Cardiac muscle cell (in vitro differentiated cells and primary cell): ENCODE data around the gene TMEM147. TPM values are rescaled to one million over a fixed set of nuclear protein-coding genes. Genes with fewer than 3 reads are reported as not detected.
A peak's percentile ranks its signal among the peaks of the same experiment; 100 is the strongest.
"Not testable (repeated sequence)": the region's sequence is repeated elsewhere in the genome, so short reads cannot be mapped to it uniquely, and the experiment has no call there.

ENCODE experiments used
- DNase-seq, 2 donors: peaks; one replicate each; pipeline versions ENCODE4 v3.0.0 to v3.0.0-alpha.2; 2010 to 2017; ENCODE audit warnings: low read depth in 1 of 2, low spot score in 1 of 2
- H3K27ac ChIP-seq: fragments of 200-600 bp; sonication (generic); 2 replicates; pipeline ENCODE4 v1.5.1; 2016
- H3K27me3 ChIP-seq: fragments of 200-600 bp; sonication (generic); 2 replicates; pipeline ENCODE4 v1.6.0; 2016; ENCODE audit warnings: control low read depth
- H3K36me3 ChIP-seq: fragments of 200-600 bp; sonication (generic); 2 replicates; pipeline ENCODE4 v1.5.1; 2016; ENCODE audit warnings: control low read depth
- H3K4me1 ChIP-seq: fragments of 200-600 bp; sonication (generic); 2 replicates; pipeline ENCODE4 v1.8.1; 2017; ENCODE audit warnings: low read depth, mild to moderate bottlenecking, mixed run types
- H3K4me3 ChIP-seq: fragments of 200-600 bp; sonication (generic); 2 replicates; pipeline ENCODE4 v1.5.1; 2016; ENCODE audit warnings: mild to moderate bottlenecking
- H3K9me3 ChIP-seq: fragments of 200-600 bp; sonication (generic); 2 replicates; pipeline ENCODE4 v1.5.1; 2017; ENCODE audit warnings: low read depth, mild to moderate bottlenecking, control low read depth
- polyA plus RNA-seq: library from polyadenylated mRNA; unstranded; fragments of >200 nt; fragmentation: Nextera tagmentation; extraction: Ambion mirVana; gene quantifications from 2 replicates; pipeline ENCODE4 v1.2.1, GENCODE V29; 2016
- total RNA-seq: library from RNA; depleted of rRNA; stranded (reverse); fragments of >200 nt; gene quantifications from 2 replicates; pipeline ENCODE4 v1.2.3, GENCODE V29; 2016
- TF ChIP-seq, protein P1 (sequence below): IDR thresholded peaks from 2 replicates; pipeline ENCODE4 v1.5.1; 2012; ENCODE audit warnings: low read depth, mild to moderate bottlenecking, low read length

The TMEM147 gene
- total and polyA plus RNA-seq, 2 experiments from 2014 or later = 95.9 to 260 TPM

DNA sequence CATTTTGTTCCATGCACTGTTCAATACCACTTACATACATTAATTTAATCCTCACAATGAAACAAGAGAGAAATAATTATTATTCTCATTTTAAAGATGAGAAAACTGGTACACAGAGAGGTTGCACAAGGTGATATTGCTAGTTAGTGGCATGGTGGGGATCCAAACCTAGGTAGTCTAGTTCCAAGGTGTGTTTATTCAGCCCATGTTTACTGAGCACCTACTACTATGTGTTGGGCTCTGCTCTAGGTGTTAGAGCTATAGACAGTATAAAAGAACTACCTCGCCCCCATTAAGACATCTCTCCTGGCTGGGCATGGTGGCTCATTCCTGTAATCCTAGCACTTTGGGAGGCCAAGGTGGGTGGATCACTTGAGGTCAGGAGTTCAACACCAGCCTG lies 37.3 kb downstream of the TMEM147 start:
- H3K9me3 ChIP-seq = no peaks in the 10 kb centered on the region
- H3K4me1 ChIP-seq = no peaks in the 10 kb centered on the region
- H3K27ac ChIP-seq = no peak overlapping the region
- no peak for DNase-seq
- no peak overlapping the region for H3K4me3 ChIP-seq
- H3K36me3 ChIP-seq = no peaks in the 10 kb centered on the region
- peaks cover 6% of the 10 kb centered on the region for H3K27me3 ChIP-seq
- TF ChIP-seq, protein P1, sequence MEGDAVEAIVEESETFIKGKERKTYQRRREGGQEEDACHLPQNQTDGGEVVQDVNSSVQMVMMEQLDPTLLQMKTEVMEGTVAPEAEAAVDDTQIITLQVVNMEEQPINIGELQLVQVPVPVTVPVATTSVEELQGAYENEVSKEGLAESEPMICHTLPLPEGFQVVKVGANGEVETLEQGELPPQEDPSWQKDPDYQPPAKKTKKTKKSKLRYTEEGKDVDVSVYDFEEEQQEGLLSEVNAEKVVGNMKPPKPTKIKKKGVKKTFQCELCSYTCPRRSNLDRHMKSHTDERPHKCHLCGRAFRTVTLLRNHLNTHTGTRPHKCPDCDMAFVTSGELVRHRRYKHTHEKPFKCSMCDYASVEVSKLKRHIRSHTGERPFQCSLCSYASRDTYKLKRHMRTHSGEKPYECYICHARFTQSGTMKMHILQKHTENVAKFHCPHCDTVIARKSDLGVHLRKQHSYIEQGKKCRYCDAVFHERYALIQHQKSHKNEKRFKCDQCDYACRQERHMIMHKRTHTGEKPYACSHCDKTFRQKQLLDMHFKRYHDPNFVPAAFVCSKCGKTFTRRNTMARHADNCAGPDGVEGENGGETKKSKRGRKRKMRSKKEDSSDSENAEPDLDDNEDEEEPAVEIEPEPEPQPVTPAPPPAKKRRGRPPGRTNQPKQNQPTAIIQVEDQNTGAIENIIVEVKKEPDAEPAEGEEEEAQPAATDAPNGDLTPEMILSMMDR = no peak

DNA sequence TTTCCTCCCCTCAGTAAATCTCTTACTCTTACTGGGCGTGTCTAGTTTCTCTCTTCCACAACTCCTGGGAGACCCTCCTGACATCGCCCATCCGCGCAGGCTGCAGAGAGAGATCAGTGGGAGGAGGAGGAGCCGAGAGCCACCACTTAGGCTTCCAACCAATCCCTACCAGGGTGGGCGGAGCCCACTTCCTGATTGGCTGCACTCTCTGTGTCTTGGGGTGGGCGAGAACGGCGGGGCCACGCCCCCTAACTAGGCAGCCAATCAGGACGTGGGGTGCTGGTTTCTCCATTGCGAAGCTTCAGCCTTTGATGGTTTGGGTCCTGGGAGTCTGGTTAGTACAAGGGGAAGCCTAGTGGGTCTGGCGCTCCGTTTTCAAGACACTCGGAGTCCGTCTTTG lies 40.4 kb downstream of the TMEM147 start, which contains the start of gene PMIS2:
PMIS2 (plus strand) TSS at position 326 of the 400 bp plus-strand sequence. CDS start 87 bp downstream, outside the sequence.
- Histone ChIP-seq H3K27ac (no peak within 1 kb of the TSS), H3K27me3 (peaks cover 6% of the 10 kb centered on the region), H3K36me3 (no peaks in the 10 kb centered on the region), H3K9me3 (no peaks in the 10 kb centered on the region), H3K4me1 (no peaks in the 10 kb centered on the region), H3K4me3 (no peak within 1 kb of the TSS)
- TF ChIP-seq, protein P1 = no peak
- DNase-seq = no peak

DNA sequence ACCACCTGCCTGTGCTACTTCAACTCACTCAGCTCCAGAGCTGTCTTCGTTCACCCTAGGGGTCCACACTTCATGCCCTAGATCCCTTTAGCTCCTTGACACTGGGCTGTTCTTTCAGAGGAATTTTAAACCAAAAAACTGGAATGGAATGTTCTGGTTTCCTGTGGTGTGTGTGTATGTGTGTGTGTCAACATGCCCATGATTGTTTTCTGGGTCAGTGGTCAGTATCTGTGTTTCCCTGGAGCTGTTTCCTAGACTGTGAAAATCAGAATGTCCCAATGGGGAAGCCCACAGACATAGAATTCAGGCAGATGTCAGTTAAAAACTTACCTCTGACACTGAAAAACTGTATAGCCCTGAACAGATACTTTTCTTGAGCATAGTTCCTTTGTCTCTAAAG lies 41.9 kb downstream of the TMEM147 start:
- H3K27me3 ChIP-seq = peaks cover 6% of the 10 kb centered on the region
- TF ChIP-seq, protein P1 = no peak
- no peaks in the 10 kb centered on the region for H3K36me3 ChIP-seq
- H3K9me3 ChIP-seq = no peaks in the 10 kb centered on the region
- no peak overlapping the region for H3K27ac ChIP-seq
- peak in 1 of 2 donors; percentile 62 for DNase-seq
- no peaks in the 10 kb centered on the region for H3K4me1 ChIP-seq
- H3K4me3 ChIP-seq = no peak overlapping the region

DNA sequence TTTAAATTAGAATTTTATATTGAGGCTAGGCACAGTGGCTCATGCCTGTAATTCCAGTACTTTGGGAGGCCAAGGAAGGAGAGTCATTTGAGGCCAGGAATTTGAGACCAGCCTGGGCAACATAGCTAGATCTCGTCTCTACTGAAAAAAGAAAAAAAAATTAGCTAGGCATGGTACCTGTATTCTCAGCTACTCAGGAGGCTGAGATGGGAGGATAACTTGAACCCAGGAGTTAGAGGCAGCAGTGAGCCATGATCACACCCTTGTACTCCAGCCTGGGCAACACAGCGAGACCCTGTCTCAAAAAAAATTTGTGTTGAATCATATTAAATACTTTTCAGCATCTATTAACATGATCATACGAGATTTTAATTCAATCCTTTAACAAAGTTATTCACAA lies 45.4 kb downstream of the TMEM147 start:
- no peaks in the 10 kb centered on the region for H3K4me1 ChIP-seq
- TF ChIP-seq, protein P1 = no peak
- no peaks in the 10 kb centered on the region for H3K36me3 ChIP-seq
- H3K9me3 ChIP-seq = no peaks in the 10 kb centered on the region
- H3K4me3 ChIP-seq = no peak overlapping the region
- H3K27ac ChIP-seq = no peak overlapping the region
- no peaks in the 10 kb centered on the region for H3K27me3 ChIP-seq
- DNase-seq = no peak

DNA sequence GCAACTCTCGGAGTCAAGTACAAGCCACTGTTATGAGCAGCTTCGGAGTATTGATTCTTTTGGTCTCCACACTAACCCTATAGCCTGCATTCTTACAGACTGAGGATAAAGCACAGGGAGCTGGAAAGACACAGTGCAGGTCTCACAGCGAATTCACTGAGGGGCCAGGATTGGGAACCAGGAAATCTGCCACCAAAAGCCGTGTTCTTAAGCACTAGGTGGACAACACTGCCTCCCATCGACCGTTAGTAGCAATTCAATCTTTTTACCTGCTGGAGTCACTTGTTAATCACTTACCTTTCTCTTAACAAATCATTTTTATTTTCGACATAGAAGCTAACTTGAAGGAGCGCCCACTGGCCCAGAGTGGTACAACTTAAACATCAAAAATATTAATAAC lies 46.8 kb downstream of the TMEM147 start:
- TF ChIP-seq, protein P1 = peak; percentile 67
- DNase-seq = peak; percentile 66 to 71

DNA sequence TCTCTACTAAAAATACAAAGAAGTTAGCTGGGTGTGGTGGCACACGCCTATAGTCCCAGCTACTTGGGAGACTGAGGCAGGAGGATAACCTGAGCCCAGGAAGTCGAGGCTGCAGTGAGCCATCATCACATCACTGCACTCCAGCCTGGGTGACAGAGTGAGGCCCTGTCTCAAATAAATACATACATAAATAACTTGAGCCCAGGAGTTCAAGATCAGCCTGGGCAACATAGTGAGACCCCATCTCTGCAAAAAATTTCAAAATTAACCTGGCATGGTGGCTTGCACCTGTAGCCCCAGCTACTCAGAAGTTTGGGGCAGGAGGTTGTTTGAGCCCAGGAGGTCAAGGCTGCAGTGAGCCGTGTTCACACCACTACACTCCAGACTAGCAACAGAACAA lies 49.6 kb downstream of the TMEM147 start:
- not testable (repeated sequence) for DNase-seq, H3K36me3 ChIP-seq, H3K27ac ChIP-seq, H3K4me3 ChIP-seq, H3K27me3 ChIP-seq, H3K4me1 ChIP-seq, H3K9me3 ChIP-seq

More for the DNA sequence above, 46.8 kb downstream of the TMEM147 start:
- Histone ChIP-seq H3K4me1 (no peaks in the 10 kb centered on the region), H3K27me3 (no peaks in the 10 kb centered on the region), H3K9me3 (no peaks in the 10 kb centered on the region), H3K4me3 (no peak overlapping the region), H3K27ac (no peak overlapping the region), H3K36me3 (no peaks in the 10 kb centered on the region)
